Measurements from ENCODE around the gene SLC25A21. TPM values are rescaled to one million over a fixed set of nuclear protein-coding genes. Genes with fewer than 3 reads are reported as not detected.

Gene SLC25A21
- total RNA-seq, 2 experiments from 2014 or later = not detected

DNA sequence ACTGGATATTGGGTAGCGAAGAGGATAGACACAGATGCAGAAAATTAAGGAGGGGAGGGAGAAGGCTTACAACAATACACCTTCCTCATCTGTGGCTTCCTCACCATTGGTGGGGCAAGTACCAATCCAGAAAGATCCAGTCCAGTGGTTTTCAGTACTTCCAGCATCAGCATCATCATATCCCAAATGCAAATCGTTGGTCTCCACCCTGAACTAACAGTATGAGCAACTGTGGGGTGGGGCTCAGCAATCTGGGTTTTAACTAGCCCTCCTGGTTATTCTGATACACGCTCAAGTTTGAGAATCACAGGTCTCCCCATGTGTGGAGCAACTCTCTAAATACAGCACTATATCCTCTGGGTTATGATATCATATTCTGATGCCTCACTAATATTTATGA lies 317.0 kb downstream of the SLC25A21 start:
- Mint-ChIP-seq H3K4me1 (ENCODE audit: low read depth) (no peaks in the 10 kb centered on the region), H3K27ac (no peak overlapping the region), H3K27me3 (peaks cover 4% of the 10 kb centered on the region), H3K9me3 (no peaks in the 10 kb centered on the region), H3K4me3 (no peak overlapping the region), H3K36me3 (ENCODE audit: low read depth) (no peaks in the 10 kb centered on the region)
- ATAC-seq (ENCODE audit: poor library complexity) (no peak), DNase-seq (no peak)
- Histone ChIP-seq H3K4me3 (ENCODE audit: low read length) (no peak overlapping the region), H3K9me3 (ENCODE audit: control insufficient read depth in 1 of 2, insufficient read depth in 1 of 2, low read length in 2 of 2) (no peaks in the 10 kb centered on the region), H3K36me3 (ENCODE audit: insufficient read depth, low read length) (no peaks in the 10 kb centered on the region), H3K27ac (ENCODE audit: low read depth in 1 of 2, low read length in 2 of 2) (no peak overlapping the region), H3K27me3 (ENCODE audit: control insufficient read depth in 1 of 2, insufficient read depth in 2 of 2, low read length in 2 of 2) (no peaks in the 10 kb centered on the region), H3K4me1 (ENCODE audit: insufficient read depth, low read length) (no peaks in the 10 kb centered on the region)
- ChIA-PET CTCF (no interaction called here), POLR2A (no interaction called here)
- no peak for TF ChIP-seq CTCF (IDR thresholded peaks at IDR 0.05)
- intact Hi-C loops (cut with DNase I, micrococcal nuclease) = no loop called here

GRCh38 chr14:36852981-36853691 lies 319.3 kb downstream of the SLC25A21 start:
- Histone ChIP-seq H3K27ac (ENCODE audit: low read depth in 1 of 2, low read length in 2 of 2) (no peak overlapping the region), H3K36me3 (ENCODE audit: insufficient read depth, low read length) (no peaks in the 10 kb centered on the region), H3K27me3 (ENCODE audit: control insufficient read depth in 1 of 2, insufficient read depth in 2 of 2, low read length in 2 of 2) (no peaks in the 10 kb centered on the region), H3K4me1 (ENCODE audit: insufficient read depth, low read length) (no peaks in the 10 kb centered on the region), H3K4me3 (ENCODE audit: low read length) (no peak overlapping the region), H3K9me3 (ENCODE audit: control insufficient read depth in 1 of 2, insufficient read depth in 1 of 2, low read length in 2 of 2) (no peaks in the 10 kb centered on the region)
- ATAC-seq (ENCODE audit: poor library complexity) (no peak), DNase-seq (no peak)
- no peak overlapping the region for H3K27ac Mint-ChIP-seq
- ChIA-PET CTCF (no interaction called here), POLR2A (no interaction called here)
- no peaks in the 10 kb centered on the region for H3K9me3 Mint-ChIP-seq
- H3K4me1 Mint-ChIP-seq (ENCODE audit: low read depth) = no peaks in the 10 kb centered on the region
- intact Hi-C loops (cut with DNase I, micrococcal nuclease) = no loop called here
- H3K36me3 Mint-ChIP-seq (ENCODE audit: low read depth) = no peaks in the 10 kb centered on the region
- no peak overlapping the region for H3K4me3 Mint-ChIP-seq
- TF ChIP-seq CTCF (IDR thresholded peaks at IDR 0.05) = no peak
- H3K27me3 Mint-ChIP-seq = peaks cover 4% of the 10 kb centered on the region

DNA sequence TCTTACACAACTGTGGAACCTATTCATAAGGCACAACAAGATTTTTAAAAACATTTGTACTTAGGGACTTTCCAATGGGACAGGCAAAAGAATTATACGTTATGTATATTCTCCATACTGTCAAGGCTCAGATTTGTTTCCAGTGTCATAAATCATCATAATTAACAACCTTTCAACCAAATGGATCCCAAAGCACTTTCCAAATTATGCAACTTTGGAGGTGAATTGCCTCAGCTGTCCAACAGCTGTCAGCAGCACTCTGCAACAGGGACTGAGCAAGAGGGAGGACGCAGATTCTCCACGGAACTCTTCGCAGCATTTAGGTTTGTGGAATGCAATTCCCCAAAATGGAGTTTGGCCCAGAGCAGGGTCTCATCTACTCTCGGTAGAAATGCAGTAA lies 324.2 kb downstream of the SLC25A21 start:
- Mint-ChIP-seq H3K36me3 (ENCODE audit: low read depth) (no peaks in the 10 kb centered on the region), H3K4me3 (no peak overlapping the region), H3K4me1 (ENCODE audit: low read depth) (no peaks in the 10 kb centered on the region), H3K9me3 (no peaks in the 10 kb centered on the region), H3K27ac (no peak overlapping the region), H3K27me3 (peaks cover under 1% of the 10 kb centered on the region)
- H3K4me3 ChIP-seq (ENCODE audit: low read length) = no peak overlapping the region
- no peak overlapping the region for H3K27ac ChIP-seq (ENCODE audit: low read depth in 1 of 2, low read length in 2 of 2)
- no peaks in the 10 kb centered on the region for H3K9me3 ChIP-seq (ENCODE audit: control insufficient read depth in 1 of 2, insufficient read depth in 1 of 2, low read length in 2 of 2)
- DNase-seq = no peak
- intact Hi-C loops (cut with DNase I, micrococcal nuclease) = no loop called here
- no peaks in the 10 kb centered on the region for H3K27me3 ChIP-seq (ENCODE audit: control insufficient read depth in 1 of 2, insufficient read depth in 2 of 2, low read length in 2 of 2)
- no peaks in the 10 kb centered on the region for H3K4me1 ChIP-seq (ENCODE audit: insufficient read depth, low read length)
- no peak for ATAC-seq (ENCODE audit: poor library complexity)
- H3K36me3 ChIP-seq (ENCODE audit: insufficient read depth, low read length) = no peaks in the 10 kb centered on the region
- CTCF ChIA-PET = no interaction called here
- POLR2A ChIA-PET = no interaction called here
- no peak for TF ChIP-seq CTCF (IDR thresholded peaks at IDR 0.05)

All from CD4-positive, alpha-beta T cell (primary cell).